ENCODE measurements around the gene STPG3. TPM values are rescaled to one million over a fixed set of nuclear protein-coding genes. Genes with fewer than 3 reads are reported as not detected.

Gene STPG3
- total RNA-seq, 4 donors from 2014 or later, result not detected

- H3K27me3 ChIP-seq, result peaks cover 83% of the 10 kb centered on the region
- WGBS, 2 donors (ENCODE audit: low coverage in 1 of 2), result no CpG with 5 or more reads among the region's 27 CpGs
Observed at GRCh38 chr9:137228968-137229896, 21.9 kb upstream of the STPG3 start.

GRCh38 chr9:137229903-137230704 lies 21.0 kb upstream of the STPG3 start:
- Histone ChIP-seq H3K9me3 (no peaks in the 10 kb centered on the region), H3K36me3 (no peaks in the 10 kb centered on the region), H3K4me3 (no peak overlapping the region), H3K4me1 (peaks cover 0 to 13% (median 3%) of the 10 kb centered on the region in 3 donors), H3K27ac (no peak overlapping the region), H3K27me3 (peaks cover 90% of the 10 kb centered on the region)
- TF ChIP-seq POLR2A (IDR thresholded peaks at IDR 0.05) (no peak), CTCF (IDR thresholded peaks at IDR 0.05) (no peak), EP300 (IDR thresholded peaks at IDR 0.05) (no peak), POLR2AphosphoS5 (IDR thresholded peaks at IDR 0.05) (no peak)
- ATAC-seq, result no peak
- 53% methylated on average over 2 of the region's 31 CpGs; no CpG with 5 or more reads in 1 of the 2 donors for WGBS, 2 donors (ENCODE audit: low coverage in 1 of 2)

More at GRCh38 chr9:137228968-137229896, 21.9 kb upstream of the STPG3 start:
- H3K27ac ChIP-seq, result no peak overlapping the region
- no peak for ATAC-seq
- H3K9me3 ChIP-seq, result no peaks in the 10 kb centered on the region
- H3K36me3 ChIP-seq, result no peaks in the 10 kb centered on the region
- TF ChIP-seq EP300 (IDR thresholded peaks at IDR 0.05) (no peak), POLR2A (IDR thresholded peaks at IDR 0.05) (no peak), CTCF (IDR thresholded peaks at IDR 0.05) (no peak), POLR2AphosphoS5 (IDR thresholded peaks at IDR 0.05) (no peak)
- peaks cover 0 to 18% (median 4%) of the 10 kb centered on the region in 3 donors for H3K4me1 ChIP-seq
- no peak overlapping the region for H3K4me3 ChIP-seq

- no peak for ATAC-seq
- Histone ChIP-seq H3K9me3 (no peaks in the 10 kb centered on the region), H3K4me3 (no peak within 1 kb of the TSS), H3K36me3 (no peaks in the 10 kb centered on the region), H3K27me3 (peaks cover 90% of the 10 kb centered on the region), H3K27ac (no peak within 1 kb of the TSS), H3K4me1 (peaks cover 0 to 20% (median 6%) of the 10 kb centered on the region in 3 donors)
- TF ChIP-seq POLR2A (IDR thresholded peaks at IDR 0.05), result no peak
- TF ChIP-seq POLR2AphosphoS5 (IDR thresholded peaks at IDR 0.05), result no peak
- TF ChIP-seq EP300 (IDR thresholded peaks at IDR 0.05), result no peak
- no peak for TF ChIP-seq CTCF (IDR thresholded peaks at IDR 0.05)
- no CpG with 5 or more reads among the region's 14 CpGs for WGBS, 2 donors (ENCODE audit: low coverage in 1 of 2)
Observed at GRCh38 chr9:137230705-137231371, 20.2 kb upstream of the STPG3 start, which contains the start of gene SLC34A3. TSS of gene SLC34A3 (plus strand) at chr9:137230901. CDS start at chr9:137231703, 802 bp downstream.

- H3K9me3 ChIP-seq, result no peaks in the 10 kb centered on the region
- H3K27me3 ChIP-seq, result peaks cover 85% of the 10 kb centered on the region
- WGBS, 2 donors (ENCODE audit: low coverage in 1 of 2), result 60% methylated on average over 2 of the region's 23 CpGs; no CpG with 5 or more reads in 1 of the 2 donors
- ATAC-seq, result no peak
- TF ChIP-seq POLR2AphosphoS5 (IDR thresholded peaks at IDR 0.05), result no peak
- TF ChIP-seq CTCF (IDR thresholded peaks at IDR 0.05), result no peak
- TF ChIP-seq POLR2A (IDR thresholded peaks at IDR 0.05), result no peak
- no peak for TF ChIP-seq EP300 (IDR thresholded peaks at IDR 0.05)
- no peak overlapping the region for H3K27ac ChIP-seq
- H3K4me1 ChIP-seq, result peaks cover 0 to 27% (median 13%) of the 10 kb centered on the region in 3 donors
- H3K36me3 ChIP-seq, result no peaks in the 10 kb centered on the region
- H3K4me3 ChIP-seq, result no peak overlapping the region
Observed at GRCh38 chr9:137231372-137232039, 19.6 kb upstream of the STPG3 start.
